HepG2 (cell line): Measurements from ENCODE around the gene MARCO.

ENCODE experiments used
- CTCF ChIP-seq: sonication (generic); formaldehyde crosslinking; IDR thresholded peaks from 2 replicates; pipeline ENCODE4 v1.5.0; 2020; ENCODE audit warnings: mild to moderate bottlenecking, missing genetic modification reagents, moderate library complexity
- EZH2 ChIP-seq: conservative IDR thresholded peaks from 2 replicates; pipeline ENCODE4 v1.6.1; 2012; ENCODE audit warnings: mild to moderate bottlenecking, low read depth, low read length, moderate library complexity
- FOXP1 ChIP-seq, 2 experiments: fragments of 450-650 bp in 1 of 2; IDR thresholded peaks; 2 replicates each; pipeline ENCODE4 v1.6.1; 2017 to 2018; ENCODE audit warnings: antibody characterized with exemption in 1 of 2
- GTF3A ChIP-seq: sonication (generic); formaldehyde crosslinking; conservative IDR thresholded peaks from 2 replicates; pipeline ENCODE4 v1.4.0; 2020; ENCODE audit warnings: mild to moderate bottlenecking, missing genetic modification reagents
- KDM5A ChIP-seq: fragments of 200-600 bp; sonication (generic); IDR thresholded peaks from 2 replicates; pipeline ENCODE4 v1.7.0; 2018; ENCODE audit warnings: antibody characterized with exemption, mild to moderate bottlenecking, low read length, borderline replicate concordance
- MEIS2 ChIP-seq: sonication (generic); formaldehyde crosslinking; IDR thresholded peaks from 2 replicates; pipeline ENCODE4 v1.9.0; 2021; ENCODE audit warnings: mild to moderate bottlenecking, missing genetic modification reagents
- RBM39 ChIP-seq: fragments of 200-400 bp; formaldehyde crosslinking; IDR thresholded peaks from one replicate; pipeline ENCODE4 v1.6.1; 2018; ENCODE audit warnings: antibody characterized with exemption, mild to moderate bottlenecking, low read depth, low read length; ENCODE audit not compliant: poor library complexity, severe bottlenecking
- REST ChIP-seq, 2 experiments: IDR thresholded peaks; 2 replicates each; pipeline ENCODE4 v1.6.1; 2011 to 2012; ENCODE audit warnings: low read length in 2 of 2, borderline replicate concordance in 1 of 2, low read depth in 1 of 2, mild to moderate bottlenecking in 1 of 2, moderate library complexity in 1 of 2
- ZBTB40 ChIP-seq, 2 experiments: fragments of 450-650 bp in 1 of 2; sonication (generic) in 1 of 2; formaldehyde crosslinking in 1 of 2; IDR thresholded peaks; 2 replicates each; pipeline versions ENCODE4 v1.6.1 to v1.8.0; 2016 to 2022; ENCODE audit warnings: antibody characterized with exemption in 1 of 2, mild to moderate bottlenecking in 1 of 2, missing genetic modification reagents in 1 of 2
- ZNF124 ChIP-seq: sonication (generic); formaldehyde crosslinking; IDR thresholded peaks from 2 replicates; pipeline ENCODE4 v1.4.0; 2020; ENCODE audit warnings: missing genetic modification reagents
- ZNF451 ChIP-seq: sonication (generic); formaldehyde crosslinking; IDR thresholded peaks from 2 replicates; pipeline ENCODE4 v1.5.0; 2020; ENCODE audit warnings: mild to moderate bottlenecking, missing genetic modification reagents
- ZNF530 ChIP-seq: sonication (generic); formaldehyde crosslinking; IDR thresholded peaks from 2 replicates; pipeline ENCODE4 v1.5.0; 2020; ENCODE audit warnings: low read depth, mild to moderate bottlenecking, missing genetic modification reagents

- no peak for TF ChIP-seq CTCF (CRISPR knock-in tag)
- TF ChIP-seq EZH2 = no peak
- no peak for TF ChIP-seq ZNF530
- TF ChIP-seq ZNF451 = no peak
- no peak for TF ChIP-seq ZNF124 (CRISPR knock-in tag)
- TF ChIP-seq GTF3A (CRISPR knock-in tag) = no peak
- no peak for TF ChIP-seq KDM5A
- TF ChIP-seq ZBTB40 (IDR thresholded peaks at IDR 0.05) = no peak
- no peak for TF ChIP-seq ZBTB40 (CRISPR knock-in tag; IDR thresholded peaks at IDR 0.05)
- TF ChIP-seq REST (IDR thresholded peaks at IDR 0.05; ENCODE audit: borderline replicate concordance in 1 of 2, low read depth in 1 of 2, low read length in 2 of 2) = no peak
- no peak for TF ChIP-seq FOXP1 (IDR thresholded peaks at IDR 0.05)
- TF ChIP-seq FOXP1 (CRISPR knock-in tag; IDR thresholded peaks at IDR 0.05) = no peak
- no peak for TF ChIP-seq MEIS2
- TF ChIP-seq RBM39 = no peak
These were observed at the start of gene MARCO for GRCh38 chr2:118942031-118942430.
